DND-41 (cell line): Measurements from ENCODE around the gene FAM170B.

Source experiments
- ATAC-seq: fragments of 200-7000 bp; cut with Tn5 transposase; 3 replicates; pipeline ENCODE4 v1.9.1; 2021; ENCODE audit warnings: low read depth; ENCODE audit not compliant: insufficient read depth
- DNase-seq: peaks from one replicate; pipeline ENCODE4 v3.0.0-alpha.2; 2020
- H2AFZ ChIP-seq: 2 replicates; pipeline ENCODE4 v1.6.0; 2012; ENCODE audit warnings: low read depth, low read length
- H3K27ac ChIP-seq: 2 replicates; pipeline ENCODE4 v1.5.1; 2012; ENCODE audit warnings: low read length, inconsistent platforms
- H3K27me3 ChIP-seq: fragments of 200-600 bp; sonication (generic); 2 replicates; pipeline ENCODE4 v1.6.0; 2012; ENCODE audit warnings: low read length, mild to moderate bottlenecking, inconsistent platforms; ENCODE audit not compliant: insufficient read depth, poor library complexity
- H3K36me3 ChIP-seq: 2 replicates; pipeline ENCODE4 v1.5.1; 2012; ENCODE audit warnings: low read length, inconsistent platforms; ENCODE audit not compliant: insufficient read depth
- H3K4me1 ChIP-seq: 2 replicates; pipeline ENCODE4 v1.5.1; 2012; ENCODE audit warnings: mild to moderate bottlenecking, low read length; ENCODE audit not compliant: insufficient read depth
- H3K4me2 ChIP-seq: 2 replicates; pipeline ENCODE4 v1.6.0; 2012; ENCODE audit warnings: mild to moderate bottlenecking, moderate library complexity, low read length, inconsistent platforms; ENCODE audit not compliant: insufficient read depth
- H3K4me3 ChIP-seq, 2 experiments: fragments of 200-600 bp in 1 of 2; shearing (Covaris generic) in 1 of 2; 2 replicates each; pipeline ENCODE4 v1.5.1; 2012 to 2016; ENCODE audit warnings: inconsistent platforms in 2 of 2, low read length in 2 of 2, mild to moderate bottlenecking in 2 of 2, low read depth in 1 of 2, moderate library complexity in 1 of 2
- H3K79me2 ChIP-seq: 2 replicates; pipeline ENCODE4 v1.6.0; 2012; ENCODE audit warnings: low read length, inconsistent platforms; ENCODE audit not compliant: insufficient read depth
- H3K9ac ChIP-seq: 2 replicates; pipeline ENCODE4 v1.6.0; 2012; ENCODE audit warnings: low read depth, mild to moderate bottlenecking, inconsistent platforms, low read length, moderate library complexity
- H3K9me3 ChIP-seq: 2 replicates; pipeline ENCODE4 v1.5.1; 2012; ENCODE audit warnings: low read length, moderate library complexity, mild to moderate bottlenecking, inconsistent platforms; ENCODE audit not compliant: insufficient read depth, severe bottlenecking
- H4K20me1 ChIP-seq: 2 replicates; pipeline ENCODE4 v1.6.0; 2012; ENCODE audit warnings: low read length; ENCODE audit not compliant: insufficient read depth
- CTCF ChIP-seq: IDR thresholded peaks from 2 replicates; pipeline ENCODE4 v1.5.1; 2012; ENCODE audit warnings: borderline replicate concordance, low read length, moderate library complexity, mild to moderate bottlenecking; ENCODE audit not compliant: poor library complexity, severe bottlenecking; ENCODE audit errors: extremely low read depth
- EZH2 ChIP-seq: IDR thresholded peaks from 3 replicates; pipeline ENCODE4 v1.6.1; 2012; ENCODE audit warnings: borderline replicate concordance, low read depth, mild to moderate bottlenecking, moderate library complexity, low read length, inconsistent platforms; ENCODE audit not compliant: severe bottlenecking

The FAM170B gene

GRCh38 chr10:49083261-49083660 is 50.6 kb downstream of the FAM170B start:
- no peaks in the 10 kb centered on the region for H4K20me1 ChIP-seq
- ATAC-seq, result no peak
- H3K4me1 ChIP-seq, result no peaks in the 10 kb centered on the region
- no peaks in the 10 kb centered on the region for H3K79me2 ChIP-seq
- H3K4me2 ChIP-seq, result no peak overlapping the region
- H3K9ac ChIP-seq, result no peak overlapping the region
- H2AFZ ChIP-seq, result no peak overlapping the region
- H3K36me3 ChIP-seq, result no peaks in the 10 kb centered on the region
- TF ChIP-seq CTCF (no peak), EZH2 (no peak)
- no peak overlapping the region for H3K4me3 ChIP-seq
- peaks cover 8% of the 10 kb centered on the region for H3K9me3 ChIP-seq
- no peak for DNase-seq
- no peak overlapping the region for H3K27ac ChIP-seq
- no peaks in the 10 kb centered on the region for H3K27me3 ChIP-seq

- Histone ChIP-seq H2AFZ (no peak overlapping the region), H3K9ac (no peak overlapping the region), H3K4me3 (no peak overlapping the region), H3K79me2 (no peaks in the 10 kb centered on the region), H3K4me2 (no peak overlapping the region), H3K27me3 (no peaks in the 10 kb centered on the region), H3K27ac (no peak overlapping the region), H3K36me3 (no peaks in the 10 kb centered on the region), H3K4me1 (no peaks in the 10 kb centered on the region), H3K9me3 (peaks cover 8% of the 10 kb centered on the region), H4K20me1 (no peaks in the 10 kb centered on the region)
- no peak for TF ChIP-seq CTCF
- no peak for TF ChIP-seq EZH2
- ATAC-seq, result no peak
- no peak for DNase-seq
Measured at GRCh38 chr10:49082766-49083165, 51.1 kb downstream of the FAM170B start.

DNA sequence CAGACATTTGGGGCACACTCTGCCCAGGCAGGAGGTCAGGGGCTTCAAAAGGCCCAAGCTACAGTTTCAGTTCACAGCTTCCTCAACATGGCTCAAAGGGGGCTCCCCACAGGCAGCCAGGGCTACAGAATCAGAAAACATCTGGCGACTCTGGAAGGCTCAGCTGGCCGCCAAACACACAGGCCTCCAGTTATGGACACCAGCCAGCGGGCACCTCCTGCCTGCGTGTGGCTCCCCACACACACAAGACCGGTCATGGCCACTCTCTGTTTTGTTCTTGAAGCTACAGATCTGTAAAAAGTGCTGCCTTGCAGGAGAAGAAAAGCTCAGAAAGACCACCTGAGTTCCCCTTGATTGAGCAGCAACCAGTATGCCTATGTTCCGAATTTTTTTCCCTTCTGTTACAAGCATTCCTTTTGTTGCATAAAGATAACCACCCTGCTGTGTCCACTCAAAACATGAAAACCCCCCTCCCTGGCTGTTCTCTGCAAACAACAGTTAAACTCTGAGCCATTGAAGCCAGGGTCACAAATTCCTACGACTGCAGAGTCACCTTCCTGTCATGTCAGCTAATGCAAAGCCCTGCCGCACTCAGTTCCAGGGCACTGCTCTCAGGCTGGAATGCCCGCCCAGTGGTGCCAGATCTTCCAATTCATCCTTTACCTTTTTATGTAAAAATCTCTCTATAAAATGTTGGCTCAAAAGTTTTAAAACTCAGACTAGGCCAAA is 52.1 kb downstream of the FAM170B start:
- ATAC-seq (no peak), DNase-seq (no peak)
- Histone ChIP-seq H3K36me3 (no peaks in the 10 kb centered on the region), H3K27ac (no peak overlapping the region), H2AFZ (no peak overlapping the region), H3K4me3 (no peak overlapping the region), H3K9ac (no peak overlapping the region), H3K4me2 (no peak overlapping the region), H3K4me1 (no peaks in the 10 kb centered on the region), H3K27me3 (no peaks in the 10 kb centered on the region), H3K79me2 (no peaks in the 10 kb centered on the region), H3K9me3 (peaks cover 5% of the 10 kb centered on the region), H4K20me1 (no peaks in the 10 kb centered on the region)
- TF ChIP-seq EZH2 (no peak), CTCF (no peak)
